Liver (tissue), 3 donors: ENCODE results near the gene CUEDC1.

Experiments used
- HNF4A ChIP-seq, 2 donors: conservative IDR thresholded peaks; 2 replicates each; pipeline ENCODE4 v1.6.1; 2016; ENCODE audit warnings: antibody characterized with exemption in 2 of 2, mild to moderate bottlenecking in 2 of 2
- RAD21 ChIP-seq, 2 donors: IDR thresholded peaks; 2 replicates each; pipeline ENCODE4 v1.6.1; 2016; ENCODE audit warnings: antibody characterized with exemption in 2 of 2, mild to moderate bottlenecking in 2 of 2
- TF ChIP-seq, protein P1 (sequence below): fragments of 150-350 bp; IDR thresholded peaks from 2 replicates; pipeline ENCODE4 v1.5.1; 2017; ENCODE audit warnings: improper control_type of control experiment, low read depth, low read length; ENCODE audit not compliant: missing input control
- donor health status: healthy.
- donor health status: healthy.

DNA sequence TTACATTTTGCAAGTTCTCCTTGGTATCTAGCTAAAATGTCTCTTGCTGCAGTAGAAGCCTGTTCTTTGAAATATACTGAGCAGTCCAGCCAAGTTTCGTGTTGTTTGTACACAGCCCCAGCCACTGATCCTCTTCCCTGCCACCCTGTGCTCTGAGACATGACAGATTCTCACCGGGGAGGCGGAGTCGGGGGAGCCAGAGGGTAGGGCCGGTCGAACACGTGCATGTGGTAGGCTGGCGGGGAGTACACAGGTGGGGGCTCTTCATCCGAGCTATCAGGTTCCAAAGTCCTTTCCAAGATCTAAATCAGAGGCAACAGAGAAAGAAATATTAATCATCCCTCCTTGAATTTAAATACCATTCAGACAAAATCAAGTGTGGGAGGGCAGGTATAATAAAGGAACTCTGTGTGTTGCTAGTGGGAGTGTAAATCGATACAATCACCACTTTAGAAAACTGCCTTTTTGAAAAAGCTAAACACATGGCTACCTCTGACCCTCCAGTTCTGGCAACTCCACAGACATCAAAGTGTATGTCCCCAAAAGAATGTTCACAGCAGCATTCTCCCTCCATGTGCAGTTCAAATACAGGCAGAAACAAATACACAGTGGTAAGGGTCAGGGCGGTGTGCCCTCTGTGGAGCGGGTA, 75.7 kb downstream of the CUEDC1 start:
- TF ChIP-seq, protein P1, sequence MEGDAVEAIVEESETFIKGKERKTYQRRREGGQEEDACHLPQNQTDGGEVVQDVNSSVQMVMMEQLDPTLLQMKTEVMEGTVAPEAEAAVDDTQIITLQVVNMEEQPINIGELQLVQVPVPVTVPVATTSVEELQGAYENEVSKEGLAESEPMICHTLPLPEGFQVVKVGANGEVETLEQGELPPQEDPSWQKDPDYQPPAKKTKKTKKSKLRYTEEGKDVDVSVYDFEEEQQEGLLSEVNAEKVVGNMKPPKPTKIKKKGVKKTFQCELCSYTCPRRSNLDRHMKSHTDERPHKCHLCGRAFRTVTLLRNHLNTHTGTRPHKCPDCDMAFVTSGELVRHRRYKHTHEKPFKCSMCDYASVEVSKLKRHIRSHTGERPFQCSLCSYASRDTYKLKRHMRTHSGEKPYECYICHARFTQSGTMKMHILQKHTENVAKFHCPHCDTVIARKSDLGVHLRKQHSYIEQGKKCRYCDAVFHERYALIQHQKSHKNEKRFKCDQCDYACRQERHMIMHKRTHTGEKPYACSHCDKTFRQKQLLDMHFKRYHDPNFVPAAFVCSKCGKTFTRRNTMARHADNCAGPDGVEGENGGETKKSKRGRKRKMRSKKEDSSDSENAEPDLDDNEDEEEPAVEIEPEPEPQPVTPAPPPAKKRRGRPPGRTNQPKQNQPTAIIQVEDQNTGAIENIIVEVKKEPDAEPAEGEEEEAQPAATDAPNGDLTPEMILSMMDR: no peak
- no peak for TF ChIP-seq RAD21 (IDR thresholded peaks at IDR 0.05)
- no peak for TF ChIP-seq HNF4A (conservative IDR thresholded peaks at IDR 0.05)
